K562 (cell line): Measurements from ENCODE around the gene CHCHD1. TPM values are rescaled to one million over a fixed set of nuclear protein-coding genes. Genes with fewer than 3 reads are reported as not detected.

ENCODE experiments used
- CHD1 ChIP-seq: fragments of 200-600 bp; sonication (generic); IDR thresholded peaks from one replicate; pipeline ENCODE4 v1.6.1; 2012; ENCODE audit warnings: mild to moderate bottlenecking, moderate library complexity, low read length, inconsistent platforms
- CTCFL ChIP-seq: IDR thresholded peaks from 2 replicates; pipeline ENCODE4 v1.6.1; 2011; ENCODE audit warnings: borderline replicate concordance, low read depth, mild to moderate bottlenecking, moderate library complexity, low read length; ENCODE audit not compliant: insufficient read depth, poor library complexity, severe bottlenecking
- E2F1 ChIP-seq: sonication (generic); formaldehyde crosslinking; IDR thresholded peaks from 2 replicates; pipeline ENCODE4 v1.8.1; 2023; ENCODE audit warnings: mild to moderate bottlenecking, missing genetic modification reagents, moderate library complexity
- EP300 ChIP-seq: IDR thresholded peaks from 2 replicates; pipeline ENCODE4 v1.6.1; 2012; ENCODE audit warnings: low read length, improper control_type of control experiment
- KDM2B ChIP-seq: fragments of 250-450 bp; sonication (Bioruptor Pico); IDR thresholded peaks from 2 replicates; pipeline ENCODE4 v1.8.0; 2021; ENCODE audit warnings: mild to moderate bottlenecking, moderate library complexity
- MTA3 ChIP-seq: fragments of 450-650 bp; formaldehyde crosslinking; IDR thresholded peaks from 2 replicates; pipeline ENCODE4 v1.6.1; 2017; ENCODE audit warnings: mild to moderate bottlenecking, borderline replicate concordance
- NFE2 ChIP-seq: IDR thresholded peaks from 2 replicates; pipeline ENCODE4 v1.6.1; 2014; ENCODE audit warnings: antibody characterized with exemption, low read depth
- OTX1 ChIP-seq: fragments of 450-650 bp; formaldehyde crosslinking; IDR thresholded peaks from 2 replicates; pipeline ENCODE4 v1.4.0; 2022; ENCODE audit warnings: mild to moderate bottlenecking
- POLR3A ChIP-seq: IDR thresholded peaks from 2 replicates; pipeline ENCODE4 v1.6.1; 2011; ENCODE audit warnings: borderline replicate concordance, mild to moderate bottlenecking, moderate library complexity; ENCODE audit not compliant: insufficient read length, insufficient read depth; ENCODE audit errors: extremely low read depth
- RBBP5 ChIP-seq: fragments of 200-600 bp; sonication (generic); IDR thresholded peaks from 2 replicates; pipeline ENCODE4 v1.6.1; 2012; ENCODE audit warnings: borderline replicate concordance, mild to moderate bottlenecking, low read length, control low read depth, inconsistent platforms; ENCODE audit not compliant: insufficient read depth, poor library complexity, severe bottlenecking
- RNF2 ChIP-seq: sonication (generic); IDR thresholded peaks from 2 replicates; pipeline ENCODE4 v1.6.1; 2016
- SIN3B ChIP-seq: fragments of 450-650 bp; IDR thresholded peaks from 2 replicates; pipeline ENCODE4 v1.6.1; 2017; ENCODE audit warnings: low read depth, mild to moderate bottlenecking, moderate library complexity
- THRB ChIP-seq: fragments of 450-650 bp; formaldehyde crosslinking; conservative IDR thresholded peaks from 2 replicates; pipeline ENCODE4 v1.4.0; 2022; ENCODE audit warnings: mild to moderate bottlenecking, missing genetic modification characterization
- ZBTB49 ChIP-seq: sonication (generic); formaldehyde crosslinking; IDR thresholded peaks from 2 replicates; pipeline ENCODE4 v1.8.0; 2022; ENCODE audit warnings: missing genetic modification reagents, mild to moderate bottlenecking, borderline replicate concordance
- ZC3H8 ChIP-seq: fragments of 450-650 bp; IDR thresholded peaks from 2 replicates; pipeline ENCODE4 v1.6.1; 2017
- ZFPM2 ChIP-seq: fragments of 250-450 bp; sonication (Bioruptor Pico); IDR thresholded peaks from 2 replicates; pipeline ENCODE4 v1.5.1; 2022; ENCODE audit warnings: mild to moderate bottlenecking
- ZNF445 ChIP-seq: fragments of 250-450 bp; sonication (Bioruptor Pico); IDR thresholded peaks from 2 replicates; pipeline ENCODE4 v1.4.0; 2020; ENCODE audit warnings: low read depth, mild to moderate bottlenecking, moderate library complexity
- polyA plus RNA-seq, 8 experiments: library from polyadenylated mRNA; depleted of rRNA in 4 of 8; stranded (reverse) in 5 of 8; unstranded in 3 of 8; fragments of >200 nt; fragmentation: Nextera tagmentation in 2 of 8; fragmentation: Illumina TruSeq in 1 of 8; extraction: Ambion mirVana in 2 of 8; extraction: Trizol in 1 of 8; gene quantifications; 2 replicates each; pipeline versions ENCODE4 v1.2.1 to v1.2.3, GENCODE V29; 2011 to 2014; ENCODE audit warnings: inconsistent platforms in 1 of 8, missing spikeins in 1 of 8
- total RNA-seq, 7 experiments: library from RNA; depleted of rRNA in 6 of 7; stranded (reverse); fragments of >200 nt in 6 of 7; fragmentation: Illumina TruSeq in 2 of 7; extraction: Trizol in 2 of 7; gene quantifications; 2 replicates each; pipeline versions ENCODE4 v1.2.1 to v1.2.3, GENCODE V29; 2011 to 2021; ENCODE audit warnings: low replicate concordance in 1 of 7

The CHCHD1 gene
- total and polyA plus RNA-seq, 9 of the 15 experiments (the other 6 are each of a cell fraction or from before 2014, with no cell fraction given), result 52.9 to 126 (median 83.4) TPM

- TF ChIP-seq THRB (CRISPR knock-in tag) (peak; percentile 53; the same call in 1 of the 2 replicates), POLR3A (no peak), RNF2 (no peak), NFE2 (no peak), RBBP5 (peak; percentile 52), CTCFL (no peak), CHD1 (peak; percentile 23), ZFPM2 (no peak), E2F1 (CRISPR knock-in tag) (0 out of 2 replicates have a peak, but pooled peaks have one; percentile 22), MTA3 (no peak), SIN3B (no peak), EP300 (no peak), KDM2B (CRISPR knock-in tag) (0 out of 2 replicates have a peak, but pooled peaks have one; percentile 45), ZBTB49 (CRISPR knock-in tag) (0 out of 2 replicates have a peak, but pooled peaks have one; percentile 78), ZC3H8 (no peak), ZNF445 (CRISPR knock-in tag) (no peak), OTX1 (CRISPR knock-in tag) (0 out of 2 replicates have a peak, but pooled peaks have one; percentile 43)
Observed at GRCh38 chr10:73773152-73773879, 8.5 kb upstream of the CHCHD1 start (continued).
